ENCODE results near the gene HIGD1A. TPM values are rescaled to one million over a fixed set of nuclear protein-coding genes. Genes with fewer than 3 reads are reported as not detected.

HIGD1A gene
- total RNA-seq, 1 experiment from 2014 or later = 77.6 TPM

DNA sequence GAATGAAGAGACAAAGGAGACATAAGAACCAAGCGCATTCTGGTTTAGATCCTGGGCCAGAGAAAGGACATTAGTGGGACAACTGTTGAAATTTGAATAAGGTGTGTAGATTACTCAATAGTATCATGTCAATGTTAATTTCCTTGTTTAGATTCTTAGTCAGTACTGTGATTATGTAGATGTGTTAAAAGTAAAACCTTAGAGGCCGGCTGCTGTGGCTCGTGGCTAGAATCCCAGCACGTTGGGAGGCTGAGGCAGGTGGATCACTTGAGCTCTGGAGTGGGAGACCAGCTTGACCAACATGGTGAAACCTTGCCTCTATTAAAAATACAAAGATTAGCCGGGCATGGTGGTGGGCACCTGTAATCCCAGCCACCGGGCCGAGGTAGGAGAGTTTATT, 44.7 kb upstream of the HIGD1A start:
- Histone ChIP-seq H4K91ac (ENCODE audit: insufficient read length, low read depth, low read length) (no peak overlapping the region), H3K23me2 (ENCODE audit: insufficient read length, low read depth, low read length, poor library complexity, severe bottlenecking) (no peaks in the 10 kb centered on the region), H3T11ph (ENCODE audit: low read length) (no peak overlapping the region), H2BK20ac (ENCODE audit: low read depth, low read length, poor library complexity, severe bottlenecking) (no peak overlapping the region), H2BK5ac (ENCODE audit: insufficient read length, low read length) (no peak overlapping the region), H3K27ac (ENCODE audit: insufficient read length, low read depth, low read length) (no peak overlapping the region), H3K14ac (ENCODE audit: insufficient read depth, low read length) (no peak overlapping the region), H3K23ac (ENCODE audit: insufficient read length, low read depth, low read length) (no peak overlapping the region), H3K27me3 (ENCODE audit: insufficient read depth, low read length) (no peaks in the 10 kb centered on the region), H3K9ac (ENCODE audit: extremely low read depth, insufficient read length, low read length) (no peak overlapping the region), H3K4me2 (ENCODE audit: insufficient read depth, insufficient read length, low read length) (no peak overlapping the region), H3K18ac (ENCODE audit: insufficient read length, low read depth, low read length) (no peak overlapping the region), H3K4me1 (ENCODE audit: insufficient read depth, low read length) (peaks cover 3% of the 10 kb centered on the region; the same call in 1 of the 2 replicates), H2BK120ac (ENCODE audit: low read depth, low read length, poor library complexity, severe bottlenecking) (no peak overlapping the region), H4K5ac (ENCODE audit: insufficient read length, low read depth, low read length) (no peak overlapping the region), H3K9me3 (ENCODE audit: control insufficient read depth, low read depth, low read length) (no peaks in the 10 kb centered on the region), H2BK15ac (ENCODE audit: low read depth, low read length) (no peak overlapping the region), H3K56ac (ENCODE audit: insufficient read length, low read depth, low read length) (no peak overlapping the region), H3K79me1 (ENCODE audit: insufficient read depth, low read depth, low read length, poor library complexity, severe bottlenecking) (no peaks in the 10 kb centered on the region), H2AFZ (ENCODE audit: low read length) (no peak overlapping the region), H2BK12ac (ENCODE audit: insufficient read length, low read depth, low read length) (no peak overlapping the region), H4K20me1 (ENCODE audit: control insufficient read depth, insufficient read depth, insufficient read length) (no peaks in the 10 kb centered on the region), H3K4ac (ENCODE audit: low read depth, low read length) (no peak overlapping the region), H4K8ac (replicated peaks; ENCODE audit: insufficient read length, low read depth, low read length) (no peak overlapping the region), H3K79me2 (ENCODE audit: insufficient read depth, low read length) (no peaks in the 10 kb centered on the region; the same call in 1 of the 2 replicates), H2AK5ac (ENCODE audit: insufficient read length, low read length) (no peak overlapping the region)
- no peaks in the 10 kb centered on the region for H3K36me3 Mint-ChIP-seq (ENCODE audit: insufficient read depth in 1 of 3, low read depth in 3 of 3)
- no peak overlapping the region for H3K27ac Mint-ChIP-seq
- WGBS (ENCODE audit: extremely low coverage, insufficient read length, low lambda C conversion rate) = no CpG with 5 or more reads among the region's 7 CpGs
- no peaks in the 10 kb centered on the region for H3K9me3 Mint-ChIP-seq
- TF ChIP-seq CTCF (conservative IDR thresholded peaks at IDR 0.05) = no peak
- H3K27me3 Mint-ChIP-seq (ENCODE audit: low read depth) = peaks cover 3% of the 10 kb centered on the region; the same call in 1 of the 2 replicates
- no peak for DNase-seq
- H3K4me1 Mint-ChIP-seq = peaks cover 17 to 18% of the 10 kb centered on the region in 2 experiments
- H3K4me3 Mint-ChIP-seq = no peak overlapping the region
